DOHH2 (cell line): ENCODE measurements around the gene TRAPPC5.

Experiments used
- H3F3A ChIP-seq: fragments of 200-600 bp; sonication (generic), shearing (Covaris generic); 2 replicates; pipeline ENCODE4 v1.6.0; 2016; ENCODE audit warnings: antibody characterized with exemption, mild to moderate bottlenecking; ENCODE audit not compliant: control insufficient read depth, insufficient read depth
- H3K27ac ChIP-seq: fragments of 200-600 bp; sonication (generic); 2 replicates; pipeline ENCODE4 v1.5.1; 2014; ENCODE audit warnings: low read depth, mild to moderate bottlenecking, low read length, moderate library complexity
- H3K27me3 ChIP-seq: fragments of 200-600 bp; sonication (generic); 2 replicates; pipeline ENCODE4 v1.6.1; 2014; ENCODE audit warnings: mild to moderate bottlenecking, low read length, mixed read lengths; ENCODE audit not compliant: control insufficient read depth
- H3K36me3 ChIP-seq: fragments of 200-600 bp; sonication (generic); 2 replicates; pipeline ENCODE4 v1.6.1; 2014; ENCODE audit warnings: mild to moderate bottlenecking, low read length, moderate library complexity, mixed read lengths; ENCODE audit not compliant: control insufficient read depth
- H3K4me1 ChIP-seq: fragments of 200-600 bp; sonication (generic); 2 replicates; pipeline ENCODE4 v1.6.1; 2014; ENCODE audit warnings: mild to moderate bottlenecking, low read length, mixed read lengths; ENCODE audit not compliant: control insufficient read depth
- H3K4me2 ChIP-seq: fragments of 200-600 bp; sonication (generic); 2 replicates; pipeline ENCODE4 v1.6.0; 2014; ENCODE audit warnings: mild to moderate bottlenecking, low read length, moderate library complexity
- H3K4me3 ChIP-seq: fragments of 200-600 bp; sonication (generic); 2 replicates; pipeline ENCODE4 v1.5.1; 2014; ENCODE audit warnings: mild to moderate bottlenecking, low read length, mixed read lengths
- H3K79me2 ChIP-seq: fragments of 200-600 bp; sonication (generic); 2 replicates; pipeline ENCODE4 v1.6.1; 2014; ENCODE audit warnings: mild to moderate bottlenecking, low read length, mixed read lengths; ENCODE audit not compliant: control insufficient read depth
- H3K9me2 ChIP-seq: fragments of 200-600 bp; sonication (generic); replicated peaks from 2 replicates; pipeline ENCODE4 v1.6.1; 2014; ENCODE audit warnings: mild to moderate bottlenecking, low read length, mixed read lengths; ENCODE audit not compliant: control insufficient read depth
- H3K9me3 ChIP-seq: fragments of 200-600 bp; sonication (generic); 2 replicates; pipeline ENCODE4 v1.6.1; 2014; ENCODE audit warnings: antibody characterized with exemption, low read length, mixed read lengths; ENCODE audit not compliant: control insufficient read depth, insufficient read depth
- H4K20me1 ChIP-seq: fragments of 200-600 bp; sonication (generic); 2 replicates; pipeline ENCODE4 v1.6.0; 2014; ENCODE audit warnings: low read depth, mild to moderate bottlenecking, antibody characterized with exemption, low read length, moderate library complexity; ENCODE audit not compliant: control insufficient read depth, insufficient read depth
- EZH2phosphoT487 ChIP-seq: fragments of 200-600 bp; sonication (generic); IDR thresholded peaks from 2 replicates; pipeline ENCODE4 v1.6.1; 2017; ENCODE audit warnings: borderline replicate concordance, mild to moderate bottlenecking, antibody characterized with exemption, low read length, moderate library complexity, mixed read lengths
- TF ChIP-seq, protein P1 (sequence below): fragments of 200-600 bp; sonication (generic); IDR thresholded peaks from one replicate; pipeline ENCODE4 v1.5.1; 2014; ENCODE audit warnings: antibody characterized with exemption, mild to moderate bottlenecking, low read depth, low read length; ENCODE audit not compliant: poor library complexity, severe bottlenecking

Gene TRAPPC5

DNA sequence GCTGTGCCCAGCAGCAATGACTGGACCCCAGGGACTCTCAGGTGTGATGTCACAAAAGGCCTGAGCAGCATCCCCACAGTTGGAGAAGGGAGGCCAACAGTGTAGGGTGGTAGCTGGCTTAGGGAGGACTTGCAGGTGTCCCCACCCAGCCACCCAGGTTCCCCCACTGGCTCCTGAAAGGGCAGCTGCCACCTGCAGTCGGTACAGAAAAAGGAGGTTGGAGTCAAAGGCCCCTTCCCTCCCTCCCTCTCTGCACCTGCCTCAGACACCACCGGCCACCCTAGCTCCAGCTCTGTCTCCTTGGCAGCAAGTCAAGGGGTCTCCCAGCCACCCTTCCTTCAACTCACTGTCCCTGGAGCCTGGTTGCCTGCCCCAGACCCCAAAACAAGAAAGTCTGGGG, 46.9 kb upstream of the TRAPPC5 start, which contains the start of gene PCP2:
TSS of gene PCP2 (minus strand) at position 22 of the 400 bp plus-strand sequence. CDS start 262 bp downstream, outside the sequence.
- Histone ChIP-seq H3K79me2 (peaks cover 45% of the 10 kb centered on the region), H3K27ac (no peak within 1 kb of the TSS), H3K4me2 (no peak within 1 kb of the TSS), H4K20me1 (no peaks in the 10 kb centered on the region), H3K4me1 (peaks cover 33% of the 10 kb centered on the region), H3F3A (no peaks in the 10 kb centered on the region), H3K9me2 (no peaks in the 10 kb centered on the region), H3K4me3 (no peak within 1 kb of the TSS), H3K36me3 (no peaks in the 10 kb centered on the region; the same call in 1 of the 2 replicates), H3K27me3 (no peaks in the 10 kb centered on the region), H3K9me3 (no peaks in the 10 kb centered on the region)
- TF ChIP-seq, protein P1, sequence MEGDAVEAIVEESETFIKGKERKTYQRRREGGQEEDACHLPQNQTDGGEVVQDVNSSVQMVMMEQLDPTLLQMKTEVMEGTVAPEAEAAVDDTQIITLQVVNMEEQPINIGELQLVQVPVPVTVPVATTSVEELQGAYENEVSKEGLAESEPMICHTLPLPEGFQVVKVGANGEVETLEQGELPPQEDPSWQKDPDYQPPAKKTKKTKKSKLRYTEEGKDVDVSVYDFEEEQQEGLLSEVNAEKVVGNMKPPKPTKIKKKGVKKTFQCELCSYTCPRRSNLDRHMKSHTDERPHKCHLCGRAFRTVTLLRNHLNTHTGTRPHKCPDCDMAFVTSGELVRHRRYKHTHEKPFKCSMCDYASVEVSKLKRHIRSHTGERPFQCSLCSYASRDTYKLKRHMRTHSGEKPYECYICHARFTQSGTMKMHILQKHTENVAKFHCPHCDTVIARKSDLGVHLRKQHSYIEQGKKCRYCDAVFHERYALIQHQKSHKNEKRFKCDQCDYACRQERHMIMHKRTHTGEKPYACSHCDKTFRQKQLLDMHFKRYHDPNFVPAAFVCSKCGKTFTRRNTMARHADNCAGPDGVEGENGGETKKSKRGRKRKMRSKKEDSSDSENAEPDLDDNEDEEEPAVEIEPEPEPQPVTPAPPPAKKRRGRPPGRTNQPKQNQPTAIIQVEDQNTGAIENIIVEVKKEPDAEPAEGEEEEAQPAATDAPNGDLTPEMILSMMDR, result no peak
- no peak for TF ChIP-seq EZH2phosphoT487

DNA sequence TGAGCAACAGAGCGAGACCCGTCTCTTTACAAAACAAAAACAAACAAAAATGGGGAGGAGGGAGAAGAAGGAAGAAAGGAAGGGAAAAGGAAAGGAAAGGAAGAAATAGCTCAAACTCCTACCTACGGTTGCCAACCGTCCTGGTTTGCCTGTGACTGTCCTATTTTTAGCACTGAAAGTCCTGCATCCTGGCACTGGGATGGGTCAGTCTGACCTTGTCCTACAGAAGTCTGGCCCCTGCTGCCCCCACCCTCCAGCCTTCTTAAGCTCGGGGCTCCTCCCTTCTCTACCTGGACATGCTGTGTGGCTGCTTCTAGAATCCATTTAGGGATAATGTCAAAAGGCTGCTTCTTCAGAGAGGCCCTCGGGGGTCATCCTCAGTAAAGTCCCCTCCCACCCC, 45.0 kb upstream of the TRAPPC5 start:
- peaks cover 5% of the 10 kb centered on the region; the same call in 1 of the 2 replicates for H3K9me3 ChIP-seq
- H3K4me2 ChIP-seq, result no peak overlapping the region
- no peak overlapping the region for H3K27ac ChIP-seq
- no peaks in the 10 kb centered on the region for H4K20me1 ChIP-seq
- H3K36me3 ChIP-seq, result peaks cover 10% of the 10 kb centered on the region; the same call in 1 of the 2 replicates
- no peak overlapping the region for H3K4me3 ChIP-seq
- H3F3A ChIP-seq, result peaks cover 6% of the 10 kb centered on the region; the same call in 1 of the 2 replicates
- no peaks in the 10 kb centered on the region for H3K9me2 ChIP-seq
- no peaks in the 10 kb centered on the region for H3K27me3 ChIP-seq
- H3K4me1 ChIP-seq, result peaks cover 27% of the 10 kb centered on the region
- H3K79me2 ChIP-seq, result peaks cover 30% of the 10 kb centered on the region
- no peak for TF ChIP-seq EZH2phosphoT487
- TF ChIP-seq, protein P1, result no peak

DNA sequence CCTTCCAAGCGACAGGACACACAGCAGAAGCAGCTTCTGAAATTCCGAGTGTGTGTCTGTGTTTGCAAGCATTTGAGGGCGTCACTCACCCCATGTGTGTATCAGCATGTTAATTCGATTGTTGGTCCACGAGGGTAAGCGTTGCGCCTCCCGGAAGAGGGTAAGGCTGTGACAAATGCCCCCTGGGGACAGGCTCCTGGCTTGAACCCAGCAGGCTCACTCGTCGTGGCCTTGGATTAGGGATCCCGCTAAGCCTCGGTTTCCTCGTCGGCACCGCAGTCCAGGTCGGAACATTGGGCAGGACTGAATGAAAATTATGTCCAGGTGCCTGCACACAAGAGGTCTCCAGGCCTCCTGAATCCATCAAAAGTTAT, 44.3 kb upstream of the TRAPPC5 start:
- peaks cover 5% of the 10 kb centered on the region; the same call in 1 of the 2 replicates for H3K9me3 ChIP-seq
- H3K4me2 ChIP-seq, result peak overlapping the region; percentile 85
- peaks cover 23% of the 10 kb centered on the region for H3K4me1 ChIP-seq
- no peaks in the 10 kb centered on the region for H4K20me1 ChIP-seq
- peak overlapping the region; percentile 99 for H3K4me3 ChIP-seq
- H3K36me3 ChIP-seq, result peaks cover 10% of the 10 kb centered on the region; the same call in 1 of the 2 replicates
- peaks cover 6% of the 10 kb centered on the region; the same call in 1 of the 2 replicates for H3F3A ChIP-seq
- H3K9me2 ChIP-seq, result no peaks in the 10 kb centered on the region
- H3K79me2 ChIP-seq, result peaks cover 23% of the 10 kb centered on the region
- H3K27me3 ChIP-seq, result no peaks in the 10 kb centered on the region
- no peak for TF ChIP-seq EZH2phosphoT487
- TF ChIP-seq, protein P1, result no peak
- H3K27ac ChIP-seq, result no peak overlapping the region
